Omental fat pad (tissue), 4 donors: ENCODE measurements around the gene SDK1. TPM values are rescaled to one million over a fixed set of nuclear protein-coding genes. Genes with fewer than 3 reads are reported as not detected.

ENCODE experiments used
- ATAC-seq: fragments of 150-250 bp; one replicate; pipeline ENCODE4 v1.9.1; 2016; ENCODE audit warnings: mild to moderate bottlenecking, moderate library complexity; ENCODE audit not compliant: low FRiP score
- DNase-seq: peaks from one replicate; pipeline ENCODE4 v3.0.0-alpha.2; 2019; ENCODE audit warnings: low spot score
- total RNA-seq, 4 donors: library from RNA; depleted of rRNA; stranded (reverse); fragments of >200 nt; gene quantifications; one replicate each; pipeline ENCODE4 v1.1.0, GENCODE V29; 2016
- TF ChIP-seq, protein P1 (sequence below), 3 donors: fragments of 450-650 bp; IDR thresholded peaks; one replicate each; pipeline ENCODE4 v1.5.1; 2016 to 2017; ENCODE audit warnings: antibody characterized with exemption in 3 of 3, mild to moderate bottlenecking in 3 of 3, moderate library complexity in 2 of 3

SDK1 gene
- total RNA-seq, 4 donors from 2014 or later: 2.5 to 14.7 (median 5.4) TPM

DNA sequence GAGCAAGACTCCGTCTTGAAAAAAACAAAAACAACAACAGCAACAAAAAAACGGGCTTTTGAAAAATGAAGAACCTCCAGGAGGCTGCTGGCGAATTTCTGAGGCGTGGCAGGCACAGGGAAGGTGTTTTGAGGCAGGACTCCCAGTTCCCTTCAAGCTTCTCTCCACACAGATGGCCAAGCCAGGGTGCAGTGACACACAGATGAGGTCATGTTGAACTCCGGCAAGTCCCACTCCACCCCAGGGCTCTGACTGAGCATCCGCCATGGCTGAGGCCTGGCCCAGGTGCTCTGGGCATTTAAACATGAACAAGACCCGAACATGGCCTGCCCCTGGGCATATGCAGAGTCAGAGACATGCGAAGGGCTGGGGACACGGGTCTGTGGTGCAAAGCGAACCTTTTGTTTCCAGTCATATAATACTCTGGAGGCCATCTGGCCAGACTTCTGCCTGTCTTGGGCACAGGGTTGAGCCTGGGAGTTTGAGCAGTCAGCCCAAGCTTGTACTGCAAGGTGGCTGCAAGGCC, 866.4 kb downstream of the SDK1 start:
- ATAC-seq (no peak), DNase-seq (no peak)
- TF ChIP-seq, protein P1, sequence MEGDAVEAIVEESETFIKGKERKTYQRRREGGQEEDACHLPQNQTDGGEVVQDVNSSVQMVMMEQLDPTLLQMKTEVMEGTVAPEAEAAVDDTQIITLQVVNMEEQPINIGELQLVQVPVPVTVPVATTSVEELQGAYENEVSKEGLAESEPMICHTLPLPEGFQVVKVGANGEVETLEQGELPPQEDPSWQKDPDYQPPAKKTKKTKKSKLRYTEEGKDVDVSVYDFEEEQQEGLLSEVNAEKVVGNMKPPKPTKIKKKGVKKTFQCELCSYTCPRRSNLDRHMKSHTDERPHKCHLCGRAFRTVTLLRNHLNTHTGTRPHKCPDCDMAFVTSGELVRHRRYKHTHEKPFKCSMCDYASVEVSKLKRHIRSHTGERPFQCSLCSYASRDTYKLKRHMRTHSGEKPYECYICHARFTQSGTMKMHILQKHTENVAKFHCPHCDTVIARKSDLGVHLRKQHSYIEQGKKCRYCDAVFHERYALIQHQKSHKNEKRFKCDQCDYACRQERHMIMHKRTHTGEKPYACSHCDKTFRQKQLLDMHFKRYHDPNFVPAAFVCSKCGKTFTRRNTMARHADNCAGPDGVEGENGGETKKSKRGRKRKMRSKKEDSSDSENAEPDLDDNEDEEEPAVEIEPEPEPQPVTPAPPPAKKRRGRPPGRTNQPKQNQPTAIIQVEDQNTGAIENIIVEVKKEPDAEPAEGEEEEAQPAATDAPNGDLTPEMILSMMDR (IDR thresholded peaks at IDR 0.05): no peak

DNA sequence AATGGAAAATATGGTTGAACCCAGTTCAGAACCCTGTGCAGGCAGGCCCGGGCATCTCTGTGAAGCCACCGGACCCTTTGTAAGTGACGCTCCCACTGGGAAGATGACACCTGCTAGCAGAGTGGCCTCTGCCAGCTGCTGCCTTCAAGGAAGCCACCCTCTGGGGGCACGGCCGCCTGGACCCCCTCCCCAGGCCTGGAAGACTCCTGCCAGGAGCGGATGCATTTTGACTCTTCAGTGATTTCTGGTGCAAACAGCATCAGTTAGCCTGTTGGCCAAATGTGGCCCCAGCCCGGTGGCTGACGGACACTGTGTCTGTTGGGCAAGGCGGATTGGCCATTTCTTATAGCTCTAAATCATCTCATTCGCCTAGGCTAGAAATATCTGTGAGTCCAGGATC, 867.0 kb downstream of the SDK1 start:
- TF ChIP-seq, protein P1 (IDR thresholded peaks at IDR 0.05): no peak
- ATAC-seq (no peak), DNase-seq (no peak)

DNA sequence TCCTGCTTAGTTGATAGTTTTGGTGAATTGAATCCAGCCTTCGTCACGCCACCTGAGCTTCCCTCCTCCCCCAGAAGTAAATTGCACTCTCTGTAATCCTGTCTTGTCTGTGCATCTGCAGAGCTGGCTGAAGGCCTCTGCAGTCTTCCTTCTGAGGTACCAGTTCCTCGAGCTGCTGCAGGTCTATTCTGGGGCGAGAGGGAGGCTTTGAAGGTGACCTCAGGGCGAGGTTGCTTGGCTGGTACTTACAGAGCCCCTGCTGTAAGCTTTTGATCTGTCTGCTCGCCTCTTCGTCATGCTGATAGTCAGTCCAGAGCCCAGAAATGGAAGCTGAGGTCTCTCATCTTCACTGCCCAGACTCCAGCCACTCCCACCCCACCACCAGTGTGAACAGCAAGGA, 867.5 kb downstream of the SDK1 start:
- TF ChIP-seq, protein P1 (IDR thresholded peaks at IDR 0.05): no peak
- no peak for DNase-seq

DNA sequence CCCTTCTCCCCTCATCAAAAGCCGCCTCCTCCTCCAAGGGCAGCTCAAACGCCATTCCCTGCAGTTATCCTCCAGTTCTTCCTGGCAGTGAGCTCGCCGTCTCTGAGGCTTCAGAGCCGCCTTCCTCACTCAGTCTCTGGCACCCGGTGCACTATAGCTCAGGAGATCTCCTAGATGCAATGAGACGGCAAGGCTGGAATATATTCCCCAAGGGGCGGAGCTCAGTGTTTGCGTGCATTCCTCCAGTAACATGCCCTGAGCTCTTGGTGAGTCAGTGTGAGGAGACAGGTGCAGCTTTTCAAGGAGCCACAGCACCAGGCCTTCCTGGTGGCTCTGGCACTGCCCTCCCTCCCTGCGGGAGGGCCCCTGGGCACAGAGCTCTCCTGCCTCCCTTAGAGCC, 868.4 kb downstream of the SDK1 start:
- DNase-seq (no peak), ATAC-seq (no peak)
- TF ChIP-seq, protein P1 (IDR thresholded peaks at IDR 0.05): no peak

More for the DNA sequence above, 867.5 kb downstream of the SDK1 start:
- no peak for ATAC-seq

DNA sequence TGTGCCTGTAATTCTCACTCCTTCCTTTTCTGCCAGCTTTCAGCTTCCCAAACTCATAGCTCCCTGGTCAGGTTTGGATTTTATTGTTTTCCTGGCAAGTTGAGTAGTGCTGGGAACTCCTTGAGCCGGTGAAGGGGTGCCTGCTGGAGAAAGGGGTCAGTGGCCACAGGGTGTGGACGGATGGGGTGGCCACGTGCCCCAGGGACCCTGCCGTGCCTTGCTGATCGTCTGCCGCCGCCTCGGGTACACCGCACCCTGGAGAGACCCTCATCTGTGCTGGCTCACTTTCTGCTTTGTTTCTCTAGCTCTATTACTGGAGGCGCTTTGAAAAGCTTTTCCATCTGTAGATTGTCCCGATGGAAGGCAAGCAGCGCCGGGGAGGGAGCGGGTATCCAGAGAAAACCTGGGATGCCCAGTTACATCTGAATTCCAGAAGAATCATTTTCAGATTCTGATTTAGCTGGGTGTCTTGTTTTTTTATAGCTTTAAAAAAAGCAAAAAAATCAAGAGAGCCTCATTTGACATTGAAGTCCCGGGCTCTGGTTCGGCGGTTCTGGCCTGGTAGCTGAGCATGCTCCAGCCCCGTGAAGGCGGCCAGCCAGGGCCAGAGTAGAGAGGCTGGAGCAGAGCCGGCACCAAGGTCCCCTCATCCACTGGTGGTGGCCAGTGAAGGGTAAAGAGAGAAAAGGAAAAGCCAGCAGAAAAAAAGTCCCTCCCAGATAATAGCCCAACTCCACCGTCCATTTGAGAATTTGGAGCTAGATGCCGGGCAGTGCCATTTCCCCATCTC, 870.1 kb downstream of the SDK1 start:
- no peak for ATAC-seq
- TF ChIP-seq, protein P1 (IDR thresholded peaks at IDR 0.05): no peak
- no peak for DNase-seq

DNA sequence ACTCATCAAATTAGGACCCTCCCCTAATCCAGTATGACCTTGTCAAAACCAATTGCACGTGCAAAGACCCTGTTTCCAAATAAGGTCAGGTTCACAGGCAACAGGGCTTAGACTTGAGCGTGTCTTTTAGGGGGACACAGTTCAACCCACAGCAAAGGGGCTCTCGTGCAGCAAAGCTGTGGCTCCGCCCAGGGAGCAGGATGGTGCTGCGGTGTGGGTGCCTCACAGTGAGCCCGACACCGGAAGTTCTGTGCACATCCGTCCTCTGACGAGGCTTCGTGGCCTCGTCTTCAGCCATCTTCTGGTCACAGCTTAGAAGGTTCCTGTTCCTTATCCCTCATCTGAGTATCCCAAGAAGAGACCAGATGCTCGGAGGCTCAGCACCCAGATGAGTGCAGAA, 871.8 kb downstream of the SDK1 start:
- no peak for DNase-seq
- TF ChIP-seq, protein P1 (IDR thresholded peaks at IDR 0.05): no peak
- ATAC-seq: no peak

DNA sequence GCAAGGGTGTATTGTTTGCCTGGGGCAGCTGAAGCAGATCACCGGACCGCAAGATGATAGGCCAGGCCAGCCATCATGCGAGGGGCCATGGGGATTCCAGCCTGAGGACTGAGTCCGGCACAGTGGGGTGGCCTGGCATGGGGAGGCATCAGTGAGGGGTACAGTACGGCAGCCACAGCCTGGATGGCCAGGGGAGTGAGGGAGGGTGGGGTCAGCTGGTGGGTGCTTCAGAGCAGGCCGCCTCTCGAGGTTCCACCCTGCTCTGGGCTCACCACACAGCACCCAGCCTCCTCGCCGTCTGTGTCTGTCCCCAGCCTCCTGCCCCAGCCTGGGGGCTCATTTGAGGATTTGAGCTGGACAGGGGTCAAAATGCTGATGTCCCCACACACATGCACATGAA, 872.6 kb downstream of the SDK1 start:
- DNase-seq (no peak), ATAC-seq (no peak)

More for the DNA sequence above, 872.6 kb downstream of the SDK1 start:
- TF ChIP-seq, protein P1 (IDR thresholded peaks at IDR 0.05): no peak
